HEK293 (cell line): ENCODE measurements around the gene ORC2.

Experiments
- CTCF ChIA-PET: fragments of 350-600 bp; formaldehyde crosslinking; extraction: SDS; loops from one replicate; lab custom pipeline; 2021; ENCODE audit warnings: antibody characterized with exemption; lab: Yijun Ruan, JAX
- POLR2A ChIA-PET: fragments of 300-600 bp; formaldehyde crosslinking; extraction: SDS; loops from one replicate; lab custom pipeline; 2020; ENCODE audit warnings: antibody characterized with exemption, inconsistent platforms; lab: Yijun Ruan, JAX
- H3K27ac ChIP-seq: fragments of 200-500 bp; sonication (Bioruptor generic); 2 replicates; pipeline ENCODE4 v1.5.1; 2014; ENCODE audit warnings: low read depth, low read length, control low read depth, inconsistent platforms; ENCODE audit errors: extremely low read depth
- H3K36me3 ChIP-seq, 2 experiments: fragments of 200-500 bp in 1 of 2; sonication (Bioruptor generic) in 1 of 2; 1 replicate in 1 of 2; 2 replicates in 1 of 2; pipeline ENCODE4 v1.5.1; 2014 to 2017; ENCODE audit warnings: inconsistent platforms in 2 of 2, low read length in 2 of 2; ENCODE audit not compliant: control insufficient read depth in 2 of 2, insufficient read depth in 1 of 2
- H3K4me1 ChIP-seq: fragments of 200-500 bp; sonication (Bioruptor generic); 2 replicates; pipeline ENCODE4 v1.5.1; 2014; ENCODE audit warnings: mild to moderate bottlenecking, low read length, inconsistent platforms; ENCODE audit not compliant: control insufficient read depth, insufficient read depth
- H3K4me3 ChIP-seq: 2 replicates; pipeline ENCODE4 v1.5.1; 2011; ENCODE audit warnings: low read depth, mild to moderate bottlenecking, control low read depth, low read length, moderate library complexity
- H3K9me3 ChIP-seq: fragments of 200-500 bp; sonication (Bioruptor generic); 2 replicates; pipeline ENCODE4 v1.5.1; 2014; ENCODE audit warnings: low read depth, low read length, inconsistent platforms; ENCODE audit not compliant: control insufficient read depth, insufficient read depth
- GLI4 ChIP-seq: fragments of 450-650 bp; formaldehyde crosslinking; IDR thresholded peaks from 2 replicates; pipeline ENCODE4 v1.5.1; 2016; ENCODE audit warnings: missing biosample characterization, missing genetic modification characterization
- GLIS2 ChIP-seq: fragments of 450-650 bp; formaldehyde crosslinking; IDR thresholded peaks from 2 replicates; pipeline ENCODE4 v1.5.1; 2016; ENCODE audit warnings: missing biosample characterization, missing genetic modification characterization
- HOXA7 ChIP-seq: sonication (generic); formaldehyde crosslinking; IDR thresholded peaks from 2 replicates; pipeline ENCODE4 v1.8.1; 2022; ENCODE audit warnings: missing genetic modification reagents, borderline replicate concordance
- INSM2 ChIP-seq: fragments of 450-650 bp; formaldehyde crosslinking; IDR thresholded peaks from 2 replicates; pipeline ENCODE4 v1.5.1; 2016; ENCODE audit warnings: missing biosample characterization, missing genetic modification characterization
- KLF9 ChIP-seq: fragments of 450-650 bp; formaldehyde crosslinking; IDR thresholded peaks from 2 replicates; pipeline ENCODE4 v1.5.1; 2016; ENCODE audit warnings: missing biosample characterization, missing genetic modification characterization, low read depth
- PATZ1 ChIP-seq: fragments of 450-650 bp; formaldehyde crosslinking; IDR thresholded peaks from 2 replicates; pipeline ENCODE4 v1.5.1; 2016; ENCODE audit warnings: missing biosample characterization, missing genetic modification characterization
- PRDM2 ChIP-seq: fragments of 450-650 bp; formaldehyde crosslinking; IDR thresholded peaks from 2 replicates; pipeline ENCODE4 v1.5.1; 2016; ENCODE audit warnings: missing biosample characterization, missing genetic modification characterization, borderline replicate concordance
- SP7 ChIP-seq: fragments of 450-650 bp; formaldehyde crosslinking; IDR thresholded peaks from 2 replicates; pipeline ENCODE4 v1.5.1; 2016; ENCODE audit warnings: missing biosample characterization, missing genetic modification characterization
- YY2 ChIP-seq: fragments of 450-650 bp; formaldehyde crosslinking; IDR thresholded peaks from 2 replicates; pipeline ENCODE4 v1.5.1; 2016; ENCODE audit warnings: missing biosample characterization, missing genetic modification characterization
- ZBTB10 ChIP-seq: fragments of 450-650 bp; formaldehyde crosslinking; IDR thresholded peaks from 2 replicates; pipeline ENCODE4 v1.5.1; 2016; ENCODE audit warnings: missing biosample characterization, missing genetic modification characterization
- ZBTB20 ChIP-seq: fragments of 450-650 bp; formaldehyde crosslinking; IDR thresholded peaks from 2 replicates; pipeline ENCODE4 v1.5.1; 2016; ENCODE audit warnings: missing biosample characterization, missing genetic modification characterization
- ZBTB26 ChIP-seq: fragments of 450-650 bp; formaldehyde crosslinking; optimal IDR thresholded peaks from 2 replicates; pipeline ENCODE3; 2016; ENCODE audit warnings: missing biosample characterization, mild to moderate bottlenecking, missing genetic modification characterization
- ZFP41 ChIP-seq: fragments of 450-650 bp; formaldehyde crosslinking; IDR thresholded peaks from 2 replicates; pipeline ENCODE4 v1.5.1; 2016; ENCODE audit warnings: missing biosample characterization, missing genetic modification characterization, borderline replicate concordance
- ZNF350 ChIP-seq: fragments of 450-650 bp; formaldehyde crosslinking; IDR thresholded peaks from 2 replicates; pipeline ENCODE4 v1.5.0; 2017; ENCODE audit warnings: missing biosample characterization, mild to moderate bottlenecking, missing genetic modification characterization
- ZNF391 ChIP-seq: fragments of 450-650 bp; formaldehyde crosslinking; IDR thresholded peaks from 2 replicates; pipeline ENCODE4 v1.5.1; 2016; ENCODE audit warnings: low read depth, missing biosample characterization, missing genetic modification characterization, borderline replicate concordance
- ZNF530 ChIP-seq: fragments of 450-650 bp; formaldehyde crosslinking; IDR thresholded peaks from 2 replicates; pipeline ENCODE4 v1.5.1; 2016; ENCODE audit warnings: low read depth, missing biosample characterization, missing genetic modification characterization
- ZNF639 ChIP-seq: fragments of 450-650 bp; formaldehyde crosslinking; IDR thresholded peaks from 2 replicates; pipeline ENCODE4 v1.5.1; 2016; ENCODE audit warnings: missing biosample characterization, missing genetic modification characterization
- ZNF660 ChIP-seq: fragments of 450-650 bp; IDR thresholded peaks from 2 replicates; pipeline ENCODE4 v1.5.1; 2018; ENCODE audit warnings: missing biosample characterization, mild to moderate bottlenecking, missing genetic modification characterization
- ZNF768 ChIP-seq: fragments of 450-650 bp; formaldehyde crosslinking; IDR thresholded peaks from 2 replicates; pipeline ENCODE4 v1.5.1; 2018; ENCODE audit warnings: missing biosample characterization, mild to moderate bottlenecking, missing genetic modification characterization
- ZSCAN5A ChIP-seq: fragments of 450-650 bp; formaldehyde crosslinking; IDR thresholded peaks from 2 replicates; pipeline ENCODE4 v1.5.1; 2016; ENCODE audit warnings: missing biosample characterization, missing genetic modification characterization

Gene ORC2

GRCh38 chr2:201006704-201007103, 43.2 kb upstream of the ORC2 start:
- no peaks in the 10 kb centered on the region for H3K9me3 ChIP-seq
- H3K4me1 ChIP-seq = no peaks in the 10 kb centered on the region
- no peak for TF ChIP-seq ZNF768
- TF ChIP-seq INSM2 (tag by site-specific recombination) = no peak
- TF ChIP-seq HOXA7 (CRISPR knock-in tag) = no peak
- no peak for TF ChIP-seq GLI4 (tag by site-specific recombination)
- no peak for TF ChIP-seq ZNF350 (tag by site-specific recombination)
- no peak for TF ChIP-seq ZBTB26 (tag by site-specific recombination)
- TF ChIP-seq KLF9 = no peak
- no peak for TF ChIP-seq ZNF530
- no peak for TF ChIP-seq ZSCAN5A (tag by site-specific recombination)
- no peak for TF ChIP-seq GLIS2 (tag by site-specific recombination)
- TF ChIP-seq ZBTB10 (tag by site-specific recombination) = no peak
- TF ChIP-seq YY2 (tag by site-specific recombination) = no peak
- no peak for TF ChIP-seq ZBTB20 (tag by site-specific recombination)
- no peak for TF ChIP-seq PRDM2 (tag by site-specific recombination)
- TF ChIP-seq ZNF639 (tag by site-specific recombination) = no peak
- TF ChIP-seq SP7 (tag by site-specific recombination) = no peak
- TF ChIP-seq PATZ1 = no peak
- no peak for TF ChIP-seq ZNF391 (tag by site-specific recombination)
- no peak for TF ChIP-seq ZNF660
- TF ChIP-seq ZFP41 = no peak
- no peak overlapping the region for H3K4me3 ChIP-seq
- no peak overlapping the region for H3K27ac ChIP-seq
- CTCF ChIA-PET = interaction anchor here (0.6 kb wide), 1 partner anchor 176 kb away, joined by 3 read pairs; no protein-coding TSS in a partner anchor
- peaks cover under 1 to 41% of the 10 kb centered on the region in 2 experiments; a peak in 2 of 3 replicates for H3K36me3 ChIP-seq
- POLR2A ChIA-PET = no interaction called here
